ENCODE data around the gene STRN. TPM values are rescaled to one million over a fixed set of nuclear protein-coding genes. Genes with fewer than 3 reads are reported as not detected.

Gene STRN
- total and polyA plus RNA-seq, 11 donors, result 9.2 to 101 (median 62.7) TPM

DNA sequence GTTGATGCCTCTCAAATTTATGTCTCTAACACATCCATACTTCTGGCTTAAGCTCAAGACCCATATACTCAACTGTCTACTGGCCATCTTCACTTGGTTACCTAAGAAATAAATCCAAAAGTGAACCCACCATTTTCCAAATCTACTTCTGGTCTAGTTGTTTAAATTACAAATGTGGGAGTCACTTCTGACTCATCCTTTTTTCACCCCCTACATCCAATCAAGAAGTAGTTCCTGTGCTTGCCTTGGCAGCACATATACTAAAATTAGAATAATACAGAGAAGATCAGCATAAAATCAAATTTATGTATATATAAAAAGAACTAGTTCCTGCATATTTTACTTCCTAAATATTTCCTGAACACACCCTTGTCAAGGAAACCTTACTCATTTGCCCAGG lies 53.6 kb downstream of the STRN start:
- H3K27me3 ChIP-seq, result no peaks in the 10 kb centered on the region
- DNase-seq (no peak), ATAC-seq (no peak)
- peaks cover 0 to 37% (median 30%) of the 10 kb centered on the region in 9 donors for H3K36me3 ChIP-seq
- TF ChIP-seq POLR2A (IDR thresholded peaks at IDR 0.05) (no peak), CTCF (IDR thresholded peaks at IDR 0.05) (no peak)
- intact Hi-C loops (cut with DNase I), result no loop called here
- no peak overlapping the region for H3K27ac ChIP-seq
- H3K4me1 ChIP-seq, result peaks cover 0 to 30% (median 6%) of the 10 kb centered on the region in 12 donors
- no peak overlapping the region for H3K4me3 ChIP-seq
- H3K9me3 ChIP-seq, result no peaks in the 10 kb centered on the region

DNA sequence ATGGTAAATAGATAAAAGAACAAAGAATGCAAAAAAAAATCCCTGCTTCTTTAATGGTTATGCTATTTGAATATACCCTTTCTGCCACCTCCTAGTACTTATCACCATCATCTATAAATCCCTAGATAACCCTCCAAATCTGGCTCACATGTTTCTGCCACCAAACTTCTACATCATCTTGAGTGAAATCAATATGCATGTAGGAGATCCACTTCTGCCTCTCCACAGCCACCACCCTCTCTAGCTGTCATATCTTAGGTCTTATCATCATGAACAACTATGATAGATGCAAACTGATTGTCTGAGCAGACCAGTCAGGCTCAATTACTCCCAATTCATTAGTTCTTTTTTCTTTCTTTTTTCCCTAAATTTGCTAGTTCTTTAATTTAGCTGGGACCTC lies 55.3 kb downstream of the STRN start:
- Histone ChIP-seq H3K9me3 (no peaks in the 10 kb centered on the region), H3K27me3 (no peaks in the 10 kb centered on the region), H3K4me1 (peaks cover 0 to 16% (median 1%) of the 10 kb centered on the region in 12 donors), H3K27ac (no peak overlapping the region), H3K4me3 (no peak overlapping the region), H3K36me3 (peaks cover 0 to 43% (median 33%) of the 10 kb centered on the region in 9 donors)
- TF ChIP-seq POLR2A (IDR thresholded peaks at IDR 0.05), result no peak
- TF ChIP-seq CTCF (IDR thresholded peaks at IDR 0.05), result no peak
- DNase-seq (no peak), ATAC-seq (no peak)
- intact Hi-C loops (cut with DNase I), result no loop called here

GRCh38 chr2:36906277-36906676 lies 60.1 kb downstream of the STRN start:
- H3K4me1 ChIP-seq, result peaks cover 0 to 2% (median 0%) of the 10 kb centered on the region in 12 donors
- H3K27ac ChIP-seq, result no peak overlapping the region
- DNase-seq (no peak), ATAC-seq (no peak)
- H3K9me3 ChIP-seq, result no peaks in the 10 kb centered on the region
- H3K4me3 ChIP-seq, result no peak overlapping the region
- H3K36me3 ChIP-seq, result peaks cover 0 to 36% (median 23%) of the 10 kb centered on the region in 9 donors
- 95 to 99% (median 98%) methylated on average over 4 of the region's 4 CpGs for WGBS, 4 donors
- H3K27me3 ChIP-seq, result no peaks in the 10 kb centered on the region
- TF ChIP-seq CTCF (IDR thresholded peaks at IDR 0.05) (no peak), POLR2A (IDR thresholded peaks at IDR 0.05) (no peak)
- intact Hi-C loops (cut with DNase I), result loop anchor here in 1 of 10 donors (10.0 kb wide), 1 partner anchor 99 kb away; no protein-coding TSS in a partner anchor

GRCh38 chr2:36904636-36905035 lies 61.7 kb downstream of the STRN start:
- WGBS, 4 donors, result 86 to 92% (median 89%) methylated on average over 6 of the region's 6 CpGs
- no peak for ATAC-seq
- H3K36me3 ChIP-seq, result peaks cover 0 to 47% (median 27%) of the 10 kb centered on the region in 9 donors

More at GRCh38 chr2:36904636-36905035, 61.7 kb downstream of the STRN start:
- DNase-seq, result no peak
- TF ChIP-seq CTCF (IDR thresholded peaks at IDR 0.05) (no peak), POLR2A (IDR thresholded peaks at IDR 0.05) (no peak)
- H3K9me3 ChIP-seq, result no peaks in the 10 kb centered on the region
- H3K27me3 ChIP-seq, result no peaks in the 10 kb centered on the region
- no peaks in the 10 kb centered on the region for H3K4me1 ChIP-seq
- H3K4me3 ChIP-seq, result no peak overlapping the region
- H3K27ac ChIP-seq, result no peak overlapping the region
- intact Hi-C loops (cut with DNase I), result loop anchor here in 1 of 10 donors (10.0 kb wide), 1 partner anchor 100 kb away; no protein-coding TSS in a partner anchor
